ENCODE results near the gene ENTPD6.

ENTPD6 gene

DNA sequence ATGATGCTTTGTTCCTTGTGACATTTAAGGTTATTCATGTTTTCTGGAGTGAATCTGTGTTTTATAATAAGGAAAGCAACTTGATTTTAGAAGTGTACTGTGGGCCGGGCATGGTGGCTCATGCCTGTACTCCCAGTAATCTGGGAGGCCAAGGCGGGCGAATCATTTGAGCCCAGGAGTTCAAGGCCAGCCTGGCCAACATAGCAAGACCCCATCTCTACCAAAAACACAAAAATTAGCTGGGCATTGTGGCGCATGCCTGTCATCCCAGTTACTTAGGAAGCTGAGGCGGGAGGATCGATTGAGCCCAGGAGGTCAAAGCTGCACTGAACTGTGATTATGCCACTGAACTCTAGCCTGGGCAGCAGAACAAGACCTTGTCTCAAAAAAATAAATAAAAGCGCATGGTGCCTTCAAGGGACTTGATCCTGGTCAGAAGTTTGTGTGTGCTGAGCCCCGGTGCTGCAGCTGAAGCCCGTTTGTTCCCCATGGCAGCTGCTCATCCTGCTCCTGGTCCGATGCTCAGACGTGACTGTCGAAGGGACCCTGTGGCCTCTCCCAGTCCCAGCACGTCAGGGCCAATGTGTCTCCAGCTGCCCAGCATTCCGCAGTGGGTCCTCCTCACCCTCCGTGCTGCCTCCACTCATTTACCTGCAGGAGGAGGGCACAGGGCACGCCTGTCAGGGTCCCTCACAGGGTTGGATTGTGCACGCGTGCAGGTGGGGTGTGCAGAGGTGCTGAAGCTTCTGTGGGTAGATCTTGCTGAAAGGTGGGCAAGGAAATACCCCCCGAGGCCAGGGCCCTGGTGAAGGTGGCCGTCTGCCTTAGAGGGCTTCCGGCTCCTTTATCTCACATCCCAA is 18.3 kb downstream of the ENTPD6 start:
- no peak for TF ChIP-seq TOX (CRISPR knock-in tag; IDR thresholded peaks at IDR 0.05; ENCODE audit: borderline replicate concordance)
- TF ChIP-seq, protein P1, sequence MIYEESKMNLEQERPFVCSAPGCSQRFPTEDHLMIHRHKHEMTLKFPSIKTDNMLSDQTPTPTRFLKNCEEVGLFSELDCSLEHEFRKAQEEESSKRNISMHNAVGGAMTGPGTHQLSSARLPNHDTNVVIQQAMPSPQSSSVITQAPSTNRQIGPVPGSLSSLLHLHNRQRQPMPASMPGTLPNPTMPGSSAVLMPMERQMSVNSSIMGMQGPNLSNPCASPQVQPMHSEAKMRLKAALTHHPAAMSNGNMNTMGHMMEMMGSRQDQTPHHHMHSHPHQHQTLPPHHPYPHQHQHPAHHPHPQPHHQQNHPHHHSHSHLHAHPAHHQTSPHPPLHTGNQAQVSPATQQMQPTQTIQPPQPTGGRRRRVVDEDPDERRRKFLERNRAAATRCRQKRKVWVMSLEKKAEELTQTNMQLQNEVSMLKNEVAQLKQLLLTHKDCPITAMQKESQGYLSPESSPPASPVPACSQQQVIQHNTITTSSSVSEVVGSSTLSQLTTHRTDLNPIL (CRISPR knock-in tag; IDR thresholded peaks at IDR 0.05; ENCODE audit: low read depth): no peak
- no peak for TF ChIP-seq ESRRG (CRISPR knock-in tag; IDR thresholded peaks at IDR 0.05)
- TF ChIP-seq TCF4 (CRISPR knock-in tag; IDR thresholded peaks at IDR 0.05; ENCODE audit: borderline replicate concordance): no peak
- no peak for TF ChIP-seq PPARA (CRISPR knock-in tag; IDR thresholded peaks at IDR 0.05; ENCODE audit: borderline replicate concordance)
- no peak for TF ChIP-seq CSDC2 (CRISPR knock-in tag; IDR thresholded peaks at IDR 0.05)
- TF ChIP-seq ZFP30 (CRISPR knock-in tag; IDR thresholded peaks at IDR 0.05): no peak
- no peak for TF ChIP-seq ARNTL (CRISPR knock-in tag; IDR thresholded peaks at IDR 0.05; ENCODE audit: borderline replicate concordance, low read depth)
- no peak for TF ChIP-seq ZC3H10 (CRISPR knock-in tag; IDR thresholded peaks at IDR 0.05)
- no peak for TF ChIP-seq OSR1 (CRISPR knock-in tag; IDR thresholded peaks at IDR 0.05)
- no peak for TF ChIP-seq ZNF565 (CRISPR knock-in tag; conservative IDR thresholded peaks at IDR 0.05; ENCODE audit: low read depth)
- TF ChIP-seq ZNF8 (CRISPR knock-in tag; IDR thresholded peaks at IDR 0.05): no peak
- no peak for ATAC-seq

DNA sequence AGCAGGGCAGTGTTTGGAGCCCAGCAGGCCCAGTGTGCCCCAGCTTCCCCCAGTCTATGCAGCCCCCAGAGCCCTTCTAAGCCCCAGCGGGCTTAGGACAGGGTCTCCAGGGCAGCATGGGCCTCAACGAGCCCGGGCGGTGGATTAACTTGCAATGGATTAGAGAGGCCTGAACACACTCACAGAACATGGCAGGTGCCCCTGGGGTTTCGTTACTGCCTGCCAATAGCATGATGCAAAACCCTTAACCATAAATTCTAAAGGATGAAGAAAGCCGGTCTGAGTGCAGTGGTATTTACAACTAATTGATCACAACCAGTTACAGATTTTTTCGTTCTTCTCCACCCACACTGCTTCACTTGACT is 18.9 kb downstream of the ENTPD6 start:
- TF ChIP-seq ZFP3 (CRISPR knock-in tag; IDR thresholded peaks at IDR 0.05) (no peak), ZC3H10 (CRISPR knock-in tag; IDR thresholded peaks at IDR 0.05) (no peak), ZNF70 (CRISPR knock-in tag; IDR thresholded peaks at IDR 0.05) (no peak), BACH2 (CRISPR knock-in tag; IDR thresholded peaks at IDR 0.05; ENCODE audit: borderline replicate concordance) (no peak), ISL1 (CRISPR knock-in tag; IDR thresholded peaks at IDR 0.05) (no peak), GLIS3 (CRISPR knock-in tag; IDR thresholded peaks at IDR 0.05) (no peak), ZFP30 (CRISPR knock-in tag; IDR thresholded peaks at IDR 0.05) (no peak), SNAI2 (CRISPR knock-in tag; IDR thresholded peaks at IDR 0.05) (no peak), ARNTL (CRISPR knock-in tag; IDR thresholded peaks at IDR 0.05; ENCODE audit: borderline replicate concordance, low read depth) (no peak), ESRRG (CRISPR knock-in tag; IDR thresholded peaks at IDR 0.05) (no peak), ZNF565 (CRISPR knock-in tag; conservative IDR thresholded peaks at IDR 0.05; ENCODE audit: low read depth) (no peak), ZNF8 (CRISPR knock-in tag; IDR thresholded peaks at IDR 0.05) (no peak), TCF4 (CRISPR knock-in tag; IDR thresholded peaks at IDR 0.05; ENCODE audit: borderline replicate concordance) (no peak), CSDC2 (CRISPR knock-in tag; IDR thresholded peaks at IDR 0.05) (no peak), RARB (CRISPR knock-in tag; IDR thresholded peaks at IDR 0.05) (no peak), TOX (CRISPR knock-in tag; IDR thresholded peaks at IDR 0.05; ENCODE audit: borderline replicate concordance) (no peak)
- TF ChIP-seq, protein P2, sequence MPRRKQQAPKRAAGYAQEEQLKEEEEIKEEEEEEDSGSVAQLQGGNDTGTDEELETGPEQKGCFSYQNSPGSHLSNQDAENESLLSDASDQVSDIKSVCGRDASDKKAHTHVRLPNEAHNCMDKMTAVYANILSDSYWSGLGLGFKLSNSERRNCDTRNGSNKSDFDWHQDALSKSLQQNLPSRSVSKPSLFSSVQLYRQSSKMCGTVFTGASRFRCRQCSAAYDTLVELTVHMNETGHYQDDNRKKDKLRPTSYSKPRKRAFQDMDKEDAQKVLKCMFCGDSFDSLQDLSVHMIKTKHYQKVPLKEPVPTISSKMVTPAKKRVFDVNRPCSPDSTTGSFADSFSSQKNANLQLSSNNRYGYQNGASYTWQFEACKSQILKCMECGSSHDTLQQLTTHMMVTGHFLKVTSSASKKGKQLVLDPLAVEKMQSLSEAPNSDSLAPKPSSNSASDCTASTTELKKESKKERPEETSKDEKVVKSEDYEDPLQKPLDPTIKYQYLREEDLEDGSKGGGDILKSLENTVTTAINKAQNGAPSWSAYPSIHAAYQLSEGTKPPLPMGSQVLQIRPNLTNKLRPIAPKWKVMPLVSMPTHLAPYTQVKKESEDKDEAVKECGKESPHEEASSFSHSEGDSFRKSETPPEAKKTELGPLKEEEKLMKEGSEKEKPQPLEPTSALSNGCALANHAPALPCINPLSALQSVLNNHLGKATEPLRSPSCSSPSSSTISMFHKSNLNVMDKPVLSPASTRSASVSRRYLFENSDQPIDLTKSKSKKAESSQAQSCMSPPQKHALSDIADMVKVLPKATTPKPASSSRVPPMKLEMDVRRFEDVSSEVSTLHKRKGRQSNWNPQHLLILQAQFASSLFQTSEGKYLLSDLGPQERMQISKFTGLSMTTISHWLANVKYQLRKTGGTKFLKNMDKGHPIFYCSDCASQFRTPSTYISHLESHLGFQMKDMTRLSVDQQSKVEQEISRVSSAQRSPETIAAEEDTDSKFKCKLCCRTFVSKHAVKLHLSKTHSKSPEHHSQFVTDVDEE (CRISPR knock-in tag; IDR thresholded peaks at IDR 0.05): no peak
- TF ChIP-seq, protein P3, sequence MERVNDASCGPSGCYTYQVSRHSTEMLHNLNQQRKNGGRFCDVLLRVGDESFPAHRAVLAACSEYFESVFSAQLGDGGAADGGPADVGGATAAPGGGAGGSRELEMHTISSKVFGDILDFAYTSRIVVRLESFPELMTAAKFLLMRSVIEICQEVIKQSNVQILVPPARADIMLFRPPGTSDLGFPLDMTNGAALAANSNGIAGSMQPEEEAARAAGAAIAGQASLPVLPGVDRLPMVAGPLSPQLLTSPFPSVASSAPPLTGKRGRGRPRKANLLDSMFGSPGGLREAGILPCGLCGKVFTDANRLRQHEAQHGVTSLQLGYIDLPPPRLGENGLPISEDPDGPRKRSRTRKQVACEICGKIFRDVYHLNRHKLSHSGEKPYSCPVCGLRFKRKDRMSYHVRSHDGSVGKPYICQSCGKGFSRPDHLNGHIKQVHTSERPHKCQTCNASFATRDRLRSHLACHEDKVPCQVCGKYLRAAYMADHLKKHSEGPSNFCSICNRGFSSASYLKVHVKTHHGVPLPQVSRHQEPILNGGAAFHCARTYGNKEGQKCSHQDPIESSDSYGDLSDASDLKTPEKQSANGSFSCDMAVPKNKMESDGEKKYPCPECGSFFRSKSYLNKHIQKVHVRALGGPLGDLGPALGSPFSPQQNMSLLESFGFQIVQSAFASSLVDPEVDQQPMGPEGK (CRISPR knock-in tag; IDR thresholded peaks at IDR 0.05; ENCODE audit: borderline replicate concordance): no peak
- TF ChIP-seq, protein P4, sequence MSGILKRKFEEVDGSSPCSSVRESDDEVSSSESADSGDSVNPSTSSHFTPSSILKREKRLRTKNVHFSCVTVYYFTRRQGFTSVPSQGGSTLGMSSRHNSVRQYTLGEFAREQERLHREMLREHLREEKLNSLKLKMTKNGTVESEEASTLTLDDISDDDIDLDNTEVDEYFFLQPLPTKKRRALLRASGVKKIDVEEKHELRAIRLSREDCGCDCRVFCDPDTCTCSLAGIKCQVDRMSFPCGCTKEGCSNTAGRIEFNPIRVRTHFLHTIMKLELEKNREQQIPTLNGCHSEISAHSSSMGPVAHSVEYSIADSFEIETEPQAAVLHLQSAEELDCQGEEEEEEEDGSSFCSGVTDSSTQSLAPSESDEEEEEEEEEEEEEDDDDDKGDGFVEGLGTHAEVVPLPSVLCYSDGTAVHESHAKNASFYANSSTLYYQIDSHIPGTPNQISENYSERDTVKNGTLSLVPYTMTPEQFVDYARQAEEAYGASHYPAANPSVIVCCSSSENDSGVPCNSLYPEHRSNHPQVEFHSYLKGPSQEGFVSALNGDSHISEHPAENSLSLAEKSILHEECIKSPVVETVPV (CRISPR knock-in tag; IDR thresholded peaks at IDR 0.05): no peak
- ATAC-seq: no peak

DNA sequence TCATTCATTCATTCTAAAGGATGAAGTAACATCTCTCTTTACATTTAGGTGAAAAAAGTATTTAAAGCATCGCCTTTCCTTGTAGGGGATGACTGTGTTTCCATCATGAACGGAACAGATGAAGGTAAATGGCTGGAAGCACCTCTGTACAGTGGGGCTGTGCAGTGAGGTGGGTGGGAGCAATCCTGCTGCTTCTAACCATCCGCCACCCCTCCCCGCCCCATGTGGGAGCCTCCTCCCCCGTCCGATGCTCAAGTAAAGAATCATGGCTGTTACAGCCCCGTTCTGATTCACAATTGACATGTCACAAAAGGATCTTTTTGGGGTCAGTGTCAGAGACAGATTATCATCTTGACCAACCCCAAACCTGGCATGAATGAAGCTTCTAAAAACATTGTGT is 19.3 kb downstream of the ENTPD6 start:
- ATAC-seq: no peak
- TF ChIP-seq ARNTL (CRISPR knock-in tag; IDR thresholded peaks at IDR 0.05; ENCODE audit: borderline replicate concordance, low read depth) (no peak), CSDC2 (CRISPR knock-in tag; IDR thresholded peaks at IDR 0.05) (no peak), ZNF8 (CRISPR knock-in tag; IDR thresholded peaks at IDR 0.05) (no peak), RARB (CRISPR knock-in tag; IDR thresholded peaks at IDR 0.05) (no peak), TCF4 (CRISPR knock-in tag; IDR thresholded peaks at IDR 0.05; ENCODE audit: borderline replicate concordance) (no peak), ESRRG (CRISPR knock-in tag; IDR thresholded peaks at IDR 0.05) (no peak), PPARA (CRISPR knock-in tag; IDR thresholded peaks at IDR 0.05; ENCODE audit: borderline replicate concordance) (no peak), ISL1 (CRISPR knock-in tag; IDR thresholded peaks at IDR 0.05) (no peak), GLIS3 (CRISPR knock-in tag; IDR thresholded peaks at IDR 0.05) (no peak)
- TF ChIP-seq, protein P3 (CRISPR knock-in tag; IDR thresholded peaks at IDR 0.05; ENCODE audit: borderline replicate concordance): no peak
- TF ChIP-seq, protein P4 (CRISPR knock-in tag; IDR thresholded peaks at IDR 0.05): no peak
- TF ChIP-seq, protein P5, sequence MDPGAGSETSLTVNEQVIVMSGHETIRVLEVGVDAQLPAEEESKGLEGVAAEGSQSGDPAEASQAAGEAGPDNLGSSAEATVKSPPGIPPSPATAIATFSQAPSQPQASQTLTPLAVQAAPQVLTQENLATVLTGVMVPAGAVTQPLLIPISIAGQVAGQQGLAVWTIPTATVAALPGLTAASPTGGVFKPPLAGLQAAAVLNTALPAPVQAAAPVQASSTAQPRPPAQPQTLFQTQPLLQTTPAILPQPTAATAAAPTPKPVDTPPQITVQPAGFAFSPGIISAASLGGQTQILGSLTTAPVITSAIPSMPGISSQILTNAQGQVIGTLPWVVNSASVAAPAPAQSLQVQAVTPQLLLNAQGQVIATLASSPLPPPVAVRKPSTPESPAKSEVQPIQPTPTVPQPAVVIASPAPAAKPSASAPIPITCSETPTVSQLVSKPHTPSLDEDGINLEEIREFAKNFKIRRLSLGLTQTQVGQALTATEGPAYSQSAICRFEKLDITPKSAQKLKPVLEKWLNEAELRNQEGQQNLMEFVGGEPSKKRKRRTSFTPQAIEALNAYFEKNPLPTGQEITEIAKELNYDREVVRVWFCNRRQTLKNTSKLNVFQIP (CRISPR knock-in tag; IDR thresholded peaks at IDR 0.05; ENCODE audit: borderline replicate concordance, low read depth): no peak
